NCI-H524 treated with DMSO at 0.1 percent for 48 hours (cell line): ENCODE data around the gene C4orf50.
"Not testable (repeated sequence)": the region's sequence is repeated elsewhere in the genome, so short reads cannot be mapped to it uniquely, and the experiment has no call there.

Experiments used
- DNase-seq: peaks from one replicate; lab custom pipeline; 2025; lab: John Stamatoyannopoulos, UW

The C4orf50 gene

GRCh38 chr4:6017030-6017429, 1.2 kb downstream of the C4orf50 start:
- DNase-seq = no peak

GRCh38 chr4:6013564-6013963, 4.7 kb downstream of the C4orf50 start:
- DNase-seq = no peak

GRCh38 chr4:6012200-6012599, 6.0 kb downstream of the C4orf50 start:
- DNase-seq = no peak

GRCh38 chr4:6011686-6012085, 6.5 kb downstream of the C4orf50 start:
- no peak for DNase-seq

GRCh38 chr4:6011271-6011671, 7.0 kb downstream of the C4orf50 start:
- no peak for DNase-seq

- no peak for DNase-seq
These were observed 7.4 kb downstream of the C4orf50 start for GRCh38 chr4:6010789-6011188.

GRCh38 chr4:6009452-6009851, 8.8 kb downstream of the C4orf50 start:
- DNase-seq = no peak

- DNase-seq = no peak
These were observed 9.4 kb downstream of the C4orf50 start for GRCh38 chr4:6008766-6009385.

- DNase-seq = no peak
These were observed 10.1 kb downstream of the C4orf50 start for GRCh38 chr4:6008092-6008551.

- no peak for DNase-seq
These were observed 13.1 kb downstream of the C4orf50 start for GRCh38 chr4:6005175-6005574.

- not testable (repeated sequence) for DNase-seq
These were observed 14.7 kb downstream of the C4orf50 start for GRCh38 chr4:6003485-6003884.

GRCh38 chr4:6002926-6003325, 15.3 kb downstream of the C4orf50 start:
- DNase-seq = no peak

- DNase-seq = no peak
These were observed 15.8 kb downstream of the C4orf50 start for GRCh38 chr4:6002492-6002833.

GRCh38 chr4:6001680-6002491, 16.3 kb downstream of the C4orf50 start:
- DNase-seq = no peak

GRCh38 chr4:5999830-6000365, 18.3 kb downstream of the C4orf50 start:
- DNase-seq = no peak

GRCh38 chr4:5999356-5999755, 18.9 kb downstream of the C4orf50 start:
- DNase-seq = no peak

- no peak for DNase-seq
These were observed 19.8 kb downstream of the C4orf50 start for GRCh38 chr4:5998333-5998936.

- DNase-seq = no peak
These were observed 21.6 kb downstream of the C4orf50 start for GRCh38 chr4:5996641-5997040.

- DNase-seq = no peak
These were observed 22.2 kb downstream of the C4orf50 start for GRCh38 chr4:5995901-5996623.

- no peak for DNase-seq
These were observed 24.1 kb downstream of the C4orf50 start for GRCh38 chr4:5993876-5994811.

- DNase-seq = not testable (repeated sequence)
These were observed 24.9 kb downstream of the C4orf50 start for GRCh38 chr4:5993346-5993745.
